ENCODE measurements around the gene THSD4.

Gene THSD4

GRCh38 chr15:71141572-71141971 lies 26.3 kb downstream of the THSD4 start:
- DNase-seq (ENCODE audit: low read depth in 1 of 2, low spot score in 1 of 2): no peak
- Histone ChIP-seq H3K4me3 (replicated peaks; ENCODE audit: insufficient read depth, low read length) (no peak overlapping the region), H3K27ac (replicated peaks) (no peak overlapping the region), H3K27me3 (ENCODE audit: insufficient read depth, poor library complexity, severe bottlenecking) (peaks cover 3% of the 10 kb centered on the region)
- TF ChIP-seq POLR2AphosphoS5 (IDR thresholded peaks at IDR 0.05; ENCODE audit: low read depth) (no peak), REST (IDR thresholded peaks at IDR 0.05; ENCODE audit: insufficient replicate concordance, low read depth) (no peak), CTCF (IDR thresholded peaks at IDR 0.05; ENCODE audit: insufficient read depth, low read length) (no peak), SPI1 (IDR thresholded peaks at IDR 0.05; ENCODE audit: borderline replicate concordance, low read depth) (no peak), GABPA (IDR thresholded peaks at IDR 0.05; ENCODE audit: low read depth) (no peak)

GRCh38 chr15:71142780-71143179 lies 27.5 kb downstream of the THSD4 start:
- Histone ChIP-seq H3K27me3 (ENCODE audit: insufficient read depth, poor library complexity, severe bottlenecking) (peaks cover 3% of the 10 kb centered on the region), H3K4me3 (replicated peaks; ENCODE audit: insufficient read depth, low read length) (no peak overlapping the region), H3K27ac (replicated peaks) (no peak overlapping the region)
- DNase-seq (ENCODE audit: low read depth in 1 of 2, low spot score in 1 of 2): no peak
- TF ChIP-seq POLR2AphosphoS5 (IDR thresholded peaks at IDR 0.05; ENCODE audit: low read depth): no peak
- no peak for TF ChIP-seq GABPA (IDR thresholded peaks at IDR 0.05; ENCODE audit: low read depth)
- no peak for TF ChIP-seq SPI1 (IDR thresholded peaks at IDR 0.05; ENCODE audit: borderline replicate concordance, low read depth)
- no peak for TF ChIP-seq REST (IDR thresholded peaks at IDR 0.05; ENCODE audit: insufficient replicate concordance, low read depth)
- TF ChIP-seq CTCF (IDR thresholded peaks at IDR 0.05; ENCODE audit: insufficient read depth, low read length): no peak

- no peak for DNase-seq (ENCODE audit: low read depth in 1 of 2, low spot score in 1 of 2)
- TF ChIP-seq GABPA (IDR thresholded peaks at IDR 0.05; ENCODE audit: low read depth) (no peak), POLR2AphosphoS5 (IDR thresholded peaks at IDR 0.05; ENCODE audit: low read depth) (no peak), SPI1 (IDR thresholded peaks at IDR 0.05; ENCODE audit: borderline replicate concordance, low read depth) (no peak), CTCF (IDR thresholded peaks at IDR 0.05; ENCODE audit: insufficient read depth, low read length) (no peak)
- Histone ChIP-seq H3K27me3 (ENCODE audit: insufficient read depth, poor library complexity, severe bottlenecking) (peaks cover 3% of the 10 kb centered on the region), H3K27ac (replicated peaks) (no peak overlapping the region), H3K4me3 (replicated peaks; ENCODE audit: insufficient read depth, low read length) (no peak overlapping the region)
Observed at GRCh38 chr15:71143373-71144310, 28.4 kb downstream of the THSD4 start.

All from HL-60 (cell line).